Loucy (cell line): ENCODE measurements around the gene OAS1.

ENCODE experiments used
- EZH2phosphoT487 ChIP-seq: fragments of 200-600 bp; IDR thresholded peaks from 2 replicates; pipeline ENCODE4 v1.6.1; 2018; ENCODE audit warnings: antibody characterized with exemption, mild to moderate bottlenecking, moderate library complexity, borderline replicate concordance
- TF ChIP-seq, protein P1 (sequence below): fragments of 200-600 bp; sonication (generic); conservative IDR thresholded peaks from 2 replicates; pipeline ENCODE4 v1.5.1; 2014; ENCODE audit warnings: mild to moderate bottlenecking, antibody characterized with exemption, low read length

DNA sequence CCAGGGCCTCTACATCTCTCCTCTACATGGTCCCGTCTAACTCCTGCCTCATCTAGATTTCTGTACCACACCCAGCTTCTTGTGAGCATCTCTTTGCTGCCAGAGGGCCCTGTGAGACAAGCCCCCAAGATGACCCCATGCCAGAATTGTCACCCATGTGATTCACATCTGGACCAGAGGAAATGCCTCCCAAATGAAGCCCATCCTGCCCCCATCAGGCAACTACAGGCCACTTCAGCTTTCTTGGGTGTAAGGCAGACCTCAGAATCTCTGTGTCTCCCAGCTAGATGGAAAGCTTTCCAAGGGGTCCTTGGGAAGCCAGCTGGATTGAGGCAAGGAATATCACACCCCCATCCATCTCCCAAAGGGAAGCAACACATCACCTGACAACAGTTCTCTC is 22.2 kb downstream of the OAS1 start:
- TF ChIP-seq, protein P1, sequence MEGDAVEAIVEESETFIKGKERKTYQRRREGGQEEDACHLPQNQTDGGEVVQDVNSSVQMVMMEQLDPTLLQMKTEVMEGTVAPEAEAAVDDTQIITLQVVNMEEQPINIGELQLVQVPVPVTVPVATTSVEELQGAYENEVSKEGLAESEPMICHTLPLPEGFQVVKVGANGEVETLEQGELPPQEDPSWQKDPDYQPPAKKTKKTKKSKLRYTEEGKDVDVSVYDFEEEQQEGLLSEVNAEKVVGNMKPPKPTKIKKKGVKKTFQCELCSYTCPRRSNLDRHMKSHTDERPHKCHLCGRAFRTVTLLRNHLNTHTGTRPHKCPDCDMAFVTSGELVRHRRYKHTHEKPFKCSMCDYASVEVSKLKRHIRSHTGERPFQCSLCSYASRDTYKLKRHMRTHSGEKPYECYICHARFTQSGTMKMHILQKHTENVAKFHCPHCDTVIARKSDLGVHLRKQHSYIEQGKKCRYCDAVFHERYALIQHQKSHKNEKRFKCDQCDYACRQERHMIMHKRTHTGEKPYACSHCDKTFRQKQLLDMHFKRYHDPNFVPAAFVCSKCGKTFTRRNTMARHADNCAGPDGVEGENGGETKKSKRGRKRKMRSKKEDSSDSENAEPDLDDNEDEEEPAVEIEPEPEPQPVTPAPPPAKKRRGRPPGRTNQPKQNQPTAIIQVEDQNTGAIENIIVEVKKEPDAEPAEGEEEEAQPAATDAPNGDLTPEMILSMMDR, result peak; percentile 39
- no peak for TF ChIP-seq EZH2phosphoT487
